H1 (cell line): ENCODE results near the gene EPHB6.

ENCODE experiments used
- BCL11A ChIP-seq, 2 experiments: IDR thresholded peaks; one replicate each; pipeline ENCODE4 v1.6.1; 2011; ENCODE audit warnings: low read depth in 2 of 2, low read length in 2 of 2, mild to moderate bottlenecking in 2 of 2
- CBX5 ChIP-seq: fragments of 300-800, 300-1000 bp; sonication (generic); IDR thresholded peaks from 2 replicates; pipeline ENCODE4 v1.7.1; 2016; ENCODE audit warnings: antibody characterized with exemption, low read length, low read depth
- CHD2 ChIP-seq: IDR thresholded peaks from 2 replicates; pipeline ENCODE4 v1.6.1; 2012; ENCODE audit warnings: low read length, improper control_type of control experiment
- EGR1 ChIP-seq: IDR thresholded peaks from 2 replicates; pipeline ENCODE4 v1.6.1; 2011; ENCODE audit warnings: low read depth, low read length, borderline replicate concordance
- GTF2F1 ChIP-seq: IDR thresholded peaks from 2 replicates; pipeline ENCODE4 v1.6.1; 2012; ENCODE audit warnings: low read depth, low read length, improper control_type of control experiment, borderline replicate concordance
- JUND ChIP-seq: IDR thresholded peaks from 2 replicates; pipeline ENCODE4 v1.6.1; 2011; ENCODE audit warnings: mild to moderate bottlenecking, improper control_type of control experiment, low read length
- NRF1 ChIP-seq: IDR thresholded peaks from 2 replicates; pipeline ENCODE4 v1.6.1; 2011; ENCODE audit warnings: mild to moderate bottlenecking, low read depth, low read length, improper control_type of control experiment
- RAD21 ChIP-seq, 2 experiments: IDR thresholded peaks in 1 of 2; conservative IDR thresholded peaks in 1 of 2; 2 replicates each; pipeline ENCODE4 v1.6.1; 2011; ENCODE audit warnings: low read depth in 2 of 2, low read length in 2 of 2, improper control_type of control experiment in 1 of 2, inconsistent platforms in 1 of 2, mild to moderate bottlenecking in 1 of 2, moderate library complexity in 1 of 2
- SAP30 ChIP-seq: fragments of 300-600 bp; sonication (generic); IDR thresholded peaks from 2 replicates; pipeline ENCODE4 v1.7.1; 2012; ENCODE audit warnings: low read length, moderate library complexity, mild to moderate bottlenecking, inconsistent platforms; ENCODE audit not compliant: insufficient read depth, insufficient replicate concordance
- SIN3A ChIP-seq, 2 experiments: IDR thresholded peaks in 1 of 2; conservative IDR thresholded peaks in 1 of 2; 2 replicates each; pipeline ENCODE4 v1.6.1; 2011 to 2012; ENCODE audit warnings: low read length in 2 of 2, improper control_type of control experiment in 1 of 2, low read depth in 1 of 2, mild to moderate bottlenecking in 1 of 2
- TAF1 ChIP-seq: IDR thresholded peaks from 2 replicates; pipeline ENCODE4 v1.6.1; 2011; ENCODE audit warnings: mild to moderate bottlenecking, low read depth, low read length
- TF ChIP-seq, protein P1 (sequence below): IDR thresholded peaks from 2 replicates; pipeline ENCODE4 v1.6.1; 2012; ENCODE audit warnings: low read length, inconsistent platforms

DNA sequence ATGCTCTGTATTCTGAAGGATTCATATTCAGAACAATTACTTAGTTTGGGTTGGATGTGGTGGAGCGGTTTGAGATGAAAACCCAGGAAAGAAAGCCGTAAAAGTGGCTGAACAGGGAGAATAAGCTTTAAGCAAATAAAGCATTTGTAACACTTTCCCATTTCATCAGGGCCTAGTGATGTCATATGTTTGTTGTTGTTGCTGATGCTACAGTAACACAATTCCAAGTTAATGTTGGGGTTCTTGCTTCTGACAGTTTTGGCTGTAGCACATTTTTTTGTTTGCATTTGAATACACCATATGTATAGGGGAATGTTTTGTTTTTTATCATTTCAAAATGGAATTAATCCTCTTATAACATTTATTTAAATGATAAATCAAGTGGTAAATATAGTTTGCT is 40.4 kb upstream of the EPHB6 start:
- TF ChIP-seq CHD2 (no peak), EGR1 (no peak), NRF1 (no peak), CBX5 (no peak), SAP30 (no peak), JUND (no peak), BCL11A (IDR thresholded peaks at IDR 0.05; ENCODE audit: low read depth in 2 of 2, low read length in 2 of 2) (no peak), GTF2F1 (no peak), SIN3A (conservative IDR thresholded peaks at IDR 0.05 in 1 of 2, IDR thresholded peaks at IDR 0.05 in 1 of 2; ENCODE audit: low read depth in 1 of 2, low read length in 2 of 2) (no peak), RAD21 (IDR thresholded peaks at IDR 0.05 in 1 of 2, conservative IDR thresholded peaks at IDR 0.05 in 1 of 2; ENCODE audit: low read depth in 2 of 2, low read length in 2 of 2) (no peak), TAF1 (no peak)
- TF ChIP-seq, protein P1, sequence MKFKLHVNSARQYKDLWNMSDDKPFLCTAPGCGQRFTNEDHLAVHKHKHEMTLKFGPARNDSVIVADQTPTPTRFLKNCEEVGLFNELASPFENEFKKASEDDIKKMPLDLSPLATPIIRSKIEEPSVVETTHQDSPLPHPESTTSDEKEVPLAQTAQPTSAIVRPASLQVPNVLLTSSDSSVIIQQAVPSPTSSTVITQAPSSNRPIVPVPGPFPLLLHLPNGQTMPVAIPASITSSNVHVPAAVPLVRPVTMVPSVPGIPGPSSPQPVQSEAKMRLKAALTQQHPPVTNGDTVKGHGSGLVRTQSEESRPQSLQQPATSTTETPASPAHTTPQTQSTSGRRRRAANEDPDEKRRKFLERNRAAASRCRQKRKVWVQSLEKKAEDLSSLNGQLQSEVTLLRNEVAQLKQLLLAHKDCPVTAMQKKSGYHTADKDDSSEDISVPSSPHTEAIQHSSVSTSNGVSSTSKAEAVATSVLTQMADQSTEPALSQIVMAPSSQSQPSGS: no peak
